ENCODE data around the gene JCAD.
A peak's percentile ranks its signal among the peaks of the same experiment; 100 is the strongest.

Gene JCAD

DNA sequence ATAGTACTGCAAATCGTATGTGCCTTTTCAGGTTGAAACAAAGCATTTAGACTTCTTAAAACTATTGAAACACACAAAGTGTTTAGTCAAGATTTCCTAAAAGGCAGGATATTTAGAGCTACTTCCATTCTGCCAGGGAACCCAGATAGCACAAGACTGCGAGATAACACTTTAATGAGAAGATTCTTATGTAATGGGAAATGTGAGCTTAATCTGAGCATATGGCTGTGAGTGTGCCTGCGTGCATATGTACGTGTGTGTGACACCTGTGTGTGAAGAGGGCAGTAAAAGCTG is 14.3 kb upstream of the JCAD start:
- DNase-seq: no peak

DNA sequence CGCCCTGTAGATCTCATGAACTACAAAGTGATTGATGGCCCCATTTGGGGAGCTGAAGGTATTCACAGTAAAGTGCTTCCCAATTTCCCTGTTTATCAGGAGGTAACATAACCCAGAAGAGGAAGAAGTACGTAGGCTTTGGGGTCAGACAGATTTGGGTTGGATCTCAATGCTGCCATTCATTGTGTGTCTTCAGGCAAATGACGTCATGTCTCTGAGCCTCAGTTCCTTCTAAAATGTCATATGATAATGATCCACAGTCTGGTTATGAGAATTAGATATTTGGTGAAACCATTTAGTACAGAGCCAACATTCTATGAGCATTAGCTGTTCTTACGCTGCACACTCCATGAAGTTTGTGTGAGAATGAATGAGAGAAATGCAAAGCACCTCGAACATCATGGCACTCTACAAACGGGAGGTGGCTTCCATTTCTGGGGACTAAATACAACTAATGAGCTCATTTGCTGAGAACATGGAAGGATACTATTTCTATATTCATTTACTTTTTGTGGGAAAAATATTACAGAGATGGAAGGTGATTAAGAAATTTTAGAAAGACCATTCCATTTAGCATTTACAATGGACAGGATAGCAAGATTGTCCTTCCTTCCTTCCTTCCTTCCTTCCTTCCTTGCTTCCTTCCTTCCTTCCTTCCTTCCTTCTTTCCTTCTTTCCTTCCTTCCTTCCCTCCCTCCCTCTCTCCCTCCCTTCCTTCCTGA is 13.8 kb upstream of the JCAD start:
- no peak for DNase-seq

DNA sequence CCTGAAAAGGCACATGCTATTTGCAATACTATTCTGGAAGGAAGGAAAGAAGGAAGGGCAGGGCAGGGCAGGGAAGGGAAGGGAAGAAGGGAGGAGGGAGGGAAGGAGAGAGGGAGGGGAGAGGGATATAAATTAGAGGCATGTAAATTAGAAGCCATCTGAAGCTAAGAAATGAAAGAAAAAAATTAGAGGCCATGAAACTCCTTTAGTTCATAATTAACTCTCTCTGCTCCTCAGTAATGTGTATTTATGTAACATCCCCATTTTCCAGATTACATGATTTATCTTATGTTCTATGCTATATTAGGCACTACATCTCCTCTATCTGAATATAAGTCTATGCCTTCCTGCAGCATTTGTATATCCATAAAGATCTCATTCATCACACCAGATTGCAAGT is 12.7 kb upstream of the JCAD start:
- no peak for DNase-seq

DNA sequence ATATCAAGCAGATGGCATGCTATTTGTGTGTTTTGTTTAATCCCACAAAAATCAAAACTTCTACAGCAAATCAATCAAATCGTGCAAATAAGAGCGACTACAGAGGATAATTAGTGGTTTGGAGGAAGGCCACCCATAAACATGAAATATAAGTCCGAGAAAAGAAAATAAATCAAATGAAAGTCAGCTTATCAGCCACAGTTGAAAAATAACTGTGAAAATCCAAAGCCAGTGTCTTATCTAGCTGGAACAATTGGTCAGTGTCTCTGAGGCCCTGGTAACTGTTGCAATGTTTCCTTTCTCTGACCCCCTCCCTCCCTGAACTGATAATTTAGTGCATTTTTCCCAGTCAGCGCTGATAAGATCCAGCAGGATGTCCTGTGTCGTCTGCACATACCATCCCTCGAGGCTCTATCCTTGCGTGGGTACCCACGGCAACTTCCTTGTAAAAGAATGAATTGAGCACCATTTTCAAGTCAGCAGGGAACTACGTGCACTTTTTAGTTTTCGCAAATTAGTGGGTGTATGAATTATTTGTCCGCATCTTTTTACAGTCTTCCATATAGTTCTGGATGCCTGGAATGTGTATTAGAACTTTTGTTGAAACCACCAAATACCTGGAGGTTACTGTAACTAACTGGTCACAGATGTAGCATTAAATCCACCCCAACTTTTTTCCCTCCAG is 10.8 kb upstream of the JCAD start:
- DNase-seq: no peak

DNA sequence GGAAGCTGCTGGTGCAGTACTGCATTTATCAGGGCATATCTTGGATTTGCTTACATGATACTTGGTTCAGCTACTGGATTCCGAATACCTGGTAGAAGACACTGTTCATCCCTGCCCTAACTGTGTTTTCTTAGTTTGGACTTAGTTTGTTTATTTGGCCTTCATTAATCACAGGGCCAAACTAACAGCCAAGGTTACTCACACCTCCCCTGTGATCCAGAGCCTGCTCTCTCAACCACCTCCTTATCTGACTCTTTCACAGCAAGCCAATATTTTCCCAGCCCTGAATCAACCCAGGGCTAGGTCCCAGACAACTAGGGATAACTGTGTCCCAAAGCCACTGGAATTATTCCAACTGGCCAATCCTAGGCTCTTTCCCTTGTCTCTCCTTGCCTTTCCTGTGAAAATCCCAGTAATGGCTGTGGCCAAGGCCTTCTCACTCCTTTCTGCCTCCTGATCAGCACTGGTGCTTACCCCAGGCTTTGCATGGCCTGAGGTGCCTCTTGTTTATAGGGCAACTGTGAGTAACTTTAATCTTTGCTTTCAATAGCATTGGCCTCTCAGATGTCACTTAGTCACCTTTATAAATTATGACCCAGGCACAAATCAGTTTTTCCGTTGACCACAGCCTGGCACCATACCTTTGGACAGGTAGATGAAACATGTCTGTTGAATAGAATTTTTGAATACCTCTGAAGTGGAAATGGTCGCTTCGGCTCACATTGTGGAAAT is 9.3 kb upstream of the JCAD start:
- no peak for DNase-seq

DNA sequence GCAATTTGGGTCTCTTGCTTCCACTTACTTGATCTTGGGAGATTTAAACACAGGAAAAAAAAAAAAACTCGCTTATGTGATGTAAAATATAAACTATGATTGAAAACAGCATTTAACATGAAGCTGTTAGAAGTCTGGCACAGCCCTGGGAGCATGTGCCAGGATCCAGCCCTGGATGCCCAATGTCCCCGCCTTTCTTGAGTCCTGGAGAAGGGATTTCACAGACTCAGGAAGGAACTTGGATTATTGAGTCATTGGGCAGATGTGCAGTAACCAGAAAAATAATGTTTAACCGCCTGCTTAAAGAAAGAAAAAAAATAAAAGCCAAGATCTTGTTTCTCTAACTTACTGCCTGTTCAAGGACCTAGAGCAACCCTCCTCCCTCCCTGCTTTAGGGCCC is 3.7 kb upstream of the JCAD start:
- DNase-seq: no peak

DNA sequence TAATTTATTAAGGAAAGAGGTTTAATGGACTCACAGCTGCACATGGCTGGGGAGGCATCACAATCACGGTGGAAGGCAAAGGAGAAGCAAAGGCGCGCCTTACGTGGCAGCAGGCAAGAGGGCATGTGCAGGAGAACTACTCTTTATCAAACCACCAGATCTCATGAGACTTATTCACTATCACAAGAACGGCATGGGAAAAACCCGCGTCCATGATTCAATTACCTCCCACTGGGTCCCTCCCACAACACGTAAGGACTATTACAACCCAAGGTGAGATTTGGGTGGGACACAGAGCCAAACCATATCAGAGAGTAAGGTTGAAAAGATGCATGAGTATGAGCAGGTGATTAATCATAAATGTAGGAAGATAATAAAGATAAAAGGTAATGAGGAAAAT is 3.2 kb upstream of the JCAD start:
- no peak for DNase-seq

DNA sequence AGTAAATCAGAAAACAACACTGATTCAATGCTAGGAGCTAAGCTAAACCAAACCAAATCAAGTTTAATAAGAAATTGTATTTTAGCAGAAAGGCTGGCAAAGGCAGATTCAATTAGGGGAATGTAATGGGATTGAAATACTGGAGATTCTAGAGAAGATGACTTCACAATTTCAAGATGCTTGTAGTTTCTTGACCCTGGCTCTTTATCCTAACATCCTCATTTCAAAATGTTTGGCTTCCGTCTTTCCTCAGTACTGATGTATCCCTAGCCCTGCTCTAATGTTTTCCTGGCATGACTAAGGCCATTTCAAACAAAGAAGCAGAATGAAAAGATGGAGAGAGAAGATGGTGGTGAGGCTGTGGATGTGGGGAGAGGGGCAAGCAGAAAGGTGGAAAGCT is 2.7 kb upstream of the JCAD start:
- no peak for DNase-seq

DNA sequence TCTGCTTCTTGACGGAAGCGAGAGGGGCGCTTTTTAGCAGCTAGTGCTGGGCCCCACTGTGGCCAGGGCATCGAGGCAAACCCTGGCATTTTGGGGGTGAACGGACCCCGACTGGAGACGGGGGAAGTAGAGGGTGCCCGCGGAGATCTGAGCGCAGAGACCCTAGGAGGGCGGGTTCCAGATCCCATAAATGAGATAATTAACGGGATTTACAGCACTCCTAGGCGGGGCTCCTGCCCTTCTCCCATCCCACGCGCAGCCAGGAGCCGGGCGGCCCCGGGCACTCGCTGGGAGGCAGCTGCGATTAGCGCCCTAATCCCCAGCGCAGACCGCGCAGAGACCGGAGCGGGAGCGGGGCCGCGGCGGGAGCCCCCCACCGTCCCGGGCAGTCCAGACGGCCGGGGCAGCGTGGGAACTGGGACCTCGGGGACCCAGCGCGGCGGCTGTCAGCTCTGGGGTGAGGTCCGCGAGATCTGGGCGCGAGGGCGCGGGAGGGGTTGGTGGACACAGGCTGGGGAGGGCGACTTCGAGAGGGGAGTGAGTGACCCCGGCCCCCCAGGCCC is 735 bp downstream of the JCAD start:
- DNase-seq: no peak

DNA sequence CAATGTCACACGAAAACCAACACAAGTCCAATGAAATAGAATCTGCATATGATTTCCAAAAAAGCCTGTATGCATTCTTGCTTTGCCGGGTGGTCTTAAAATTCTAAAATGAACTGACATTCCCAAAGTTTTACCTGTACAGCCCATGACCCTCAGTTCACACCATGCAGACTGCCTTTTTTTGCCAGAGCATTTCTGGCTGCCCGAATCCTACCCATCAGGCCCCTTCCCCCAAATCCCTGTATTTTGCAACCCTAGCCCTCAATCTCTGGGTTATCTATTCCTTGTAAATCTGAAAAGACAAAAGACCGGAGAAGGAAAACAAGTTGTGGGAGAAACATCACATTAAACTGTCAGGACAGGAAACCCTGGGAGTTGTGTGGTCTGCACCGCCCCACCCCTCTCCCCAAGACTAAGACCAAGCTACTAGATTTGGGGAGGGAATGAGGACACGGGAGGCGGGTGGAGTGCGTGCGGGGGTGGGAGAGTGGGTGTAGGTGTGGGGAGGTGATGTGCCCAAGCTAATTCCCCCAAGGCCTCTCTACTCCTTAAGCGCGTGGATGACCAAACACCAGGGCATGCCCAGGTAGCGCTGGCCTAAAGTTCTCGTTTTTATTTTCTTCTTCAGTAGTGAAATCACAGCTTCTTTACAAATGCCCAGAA is 1.4 kb downstream of the JCAD start:
- no peak for DNase-seq

DNA sequence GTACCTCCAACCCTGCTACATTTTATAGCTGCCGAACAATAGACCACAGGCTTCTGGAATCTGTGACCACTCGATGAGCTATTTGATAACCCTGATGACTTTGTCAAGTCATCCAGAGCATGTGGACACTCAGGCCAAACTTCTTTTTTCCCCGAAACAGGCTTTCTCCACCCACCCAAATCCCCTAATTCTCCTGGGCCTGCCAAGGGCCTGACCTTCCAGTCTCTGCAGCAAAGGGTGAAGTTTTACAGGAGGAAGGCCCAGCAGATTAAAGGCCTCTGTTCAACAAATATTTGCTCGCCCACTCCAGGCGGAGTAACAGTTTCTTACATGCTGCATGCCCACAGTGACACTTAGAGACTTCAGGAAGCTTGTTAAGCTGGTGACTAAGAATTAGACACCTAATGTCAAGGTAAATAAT is 2.0 kb downstream of the JCAD start:
- no peak for DNase-seq

DNA sequence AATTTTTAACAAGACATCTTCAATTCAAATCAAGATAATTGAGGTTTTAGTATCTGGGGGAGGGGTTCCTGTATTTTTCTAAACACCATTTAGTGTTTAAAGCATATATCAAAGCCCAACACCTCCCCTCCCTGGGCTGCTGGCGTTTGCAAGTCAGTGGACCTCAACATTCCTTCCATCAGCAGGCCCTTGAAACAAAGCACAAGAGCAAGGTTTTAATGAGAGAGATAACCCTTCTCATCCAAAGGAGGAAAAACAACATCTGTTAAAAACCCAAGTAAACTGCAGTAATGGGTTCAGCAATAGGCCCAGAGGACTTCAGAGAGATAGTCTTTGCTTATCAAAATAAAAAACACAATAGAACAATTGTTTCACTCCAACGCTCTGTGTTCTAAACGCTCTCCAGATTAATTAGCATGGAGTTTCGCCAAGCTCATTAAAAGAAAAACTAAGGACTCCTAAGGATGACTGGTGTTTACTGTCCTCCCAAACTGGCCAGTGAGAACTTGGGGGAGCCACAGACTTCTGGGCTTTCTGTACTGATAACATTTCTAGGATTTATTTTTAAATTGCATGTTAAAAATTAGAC is 2.5 kb downstream of the JCAD start:
- no peak for DNase-seq

DNA sequence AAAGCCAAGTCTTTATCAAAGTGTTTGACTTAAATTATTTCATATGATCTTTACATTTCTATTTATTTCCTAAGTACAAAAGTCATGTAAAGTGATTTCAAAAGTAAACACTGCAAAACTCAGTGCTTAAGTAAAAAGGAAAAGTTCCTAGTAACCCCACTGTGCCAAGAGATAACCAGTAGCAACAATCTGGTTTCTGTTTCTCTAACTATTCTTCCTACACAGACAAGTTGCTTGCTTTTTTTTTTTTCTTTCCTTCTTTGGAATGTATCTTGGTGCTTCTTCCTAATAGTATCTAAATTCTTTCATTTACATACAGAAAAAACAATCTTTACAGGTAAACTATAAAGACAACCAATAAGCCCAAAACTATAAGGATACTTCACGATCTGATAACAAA is 3.1 kb downstream of the JCAD start:
- DNase-seq: no peak

DNA sequence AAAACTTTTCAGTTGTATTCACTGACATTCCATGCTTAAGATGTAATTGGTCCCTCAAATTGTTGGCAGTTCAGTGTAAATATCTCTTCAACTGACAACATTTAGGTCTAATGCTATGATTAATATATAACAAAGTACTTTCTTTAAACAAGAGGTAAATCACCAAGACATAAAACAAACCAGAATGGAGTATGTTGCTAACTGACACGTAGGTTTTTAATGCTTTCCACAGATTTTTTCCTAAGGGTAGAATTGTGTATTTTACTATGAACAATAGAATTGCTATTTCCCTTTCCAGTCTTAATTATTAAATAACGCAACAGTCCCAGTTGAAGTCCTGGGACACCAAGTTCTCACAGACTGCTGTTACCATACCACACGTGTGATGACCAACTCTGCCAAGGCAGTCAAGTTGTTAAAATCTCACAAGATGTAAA is 4.1 kb downstream of the JCAD start:
- no peak for DNase-seq

DNA sequence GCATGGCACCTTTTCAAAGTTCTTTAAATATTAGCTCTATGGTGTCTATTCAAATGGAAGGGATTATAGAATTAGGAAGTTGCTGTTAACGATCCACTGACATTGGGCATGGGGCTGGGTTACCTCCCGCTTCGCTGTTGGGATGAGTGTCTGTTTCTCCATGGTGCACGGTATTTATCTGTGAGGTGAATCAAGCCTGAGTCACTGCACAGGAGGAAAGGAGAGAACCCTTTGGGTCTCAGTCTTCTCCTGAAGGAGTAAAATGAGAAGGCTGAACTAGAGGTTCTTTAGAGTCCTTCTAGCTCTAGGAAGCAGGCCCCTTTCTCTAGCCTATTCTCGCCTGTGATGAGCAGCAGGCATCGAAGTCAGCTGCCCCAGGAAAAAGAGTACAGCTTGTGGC is 7.3 kb downstream of the JCAD start:
- DNase-seq: no peak

DNA sequence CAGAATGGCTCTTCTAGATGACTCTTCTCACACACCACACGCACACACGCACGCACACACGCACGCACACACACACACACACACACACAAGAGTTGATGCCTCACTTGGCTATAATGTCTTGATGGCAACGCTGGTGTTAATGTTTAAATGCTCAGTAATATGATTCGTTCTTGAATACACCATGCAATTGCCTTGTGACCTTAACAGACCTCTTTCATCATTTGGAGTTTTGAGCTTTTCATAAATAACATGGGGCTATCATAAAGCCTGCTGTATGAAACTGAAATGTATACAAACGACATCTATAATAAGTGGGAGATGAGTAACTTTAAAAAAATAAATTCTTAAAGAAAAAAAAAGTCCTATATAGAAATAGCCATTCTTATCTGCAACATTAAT is 8.2 kb downstream of the JCAD start:
- DNase-seq: no peak

DNA sequence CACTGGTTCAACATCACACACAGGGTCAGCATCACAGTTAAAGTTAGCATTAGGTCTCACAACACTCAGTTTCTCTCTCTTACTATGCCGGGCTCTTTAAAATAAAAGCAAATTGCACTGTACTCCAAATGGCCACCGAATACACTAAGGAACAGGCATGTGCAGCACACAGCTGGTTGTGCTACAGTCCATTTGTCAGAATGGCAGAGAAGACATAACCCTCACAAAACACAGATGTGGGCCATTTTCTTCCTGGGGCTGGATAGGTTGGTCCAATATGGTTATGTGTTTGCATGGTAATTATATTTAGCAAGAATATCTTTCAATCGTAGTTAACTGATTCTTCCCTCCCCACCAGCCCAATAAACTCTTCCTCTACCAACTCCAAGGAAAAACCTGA is 9.0 kb downstream of the JCAD start:
- no peak for DNase-seq

DNA sequence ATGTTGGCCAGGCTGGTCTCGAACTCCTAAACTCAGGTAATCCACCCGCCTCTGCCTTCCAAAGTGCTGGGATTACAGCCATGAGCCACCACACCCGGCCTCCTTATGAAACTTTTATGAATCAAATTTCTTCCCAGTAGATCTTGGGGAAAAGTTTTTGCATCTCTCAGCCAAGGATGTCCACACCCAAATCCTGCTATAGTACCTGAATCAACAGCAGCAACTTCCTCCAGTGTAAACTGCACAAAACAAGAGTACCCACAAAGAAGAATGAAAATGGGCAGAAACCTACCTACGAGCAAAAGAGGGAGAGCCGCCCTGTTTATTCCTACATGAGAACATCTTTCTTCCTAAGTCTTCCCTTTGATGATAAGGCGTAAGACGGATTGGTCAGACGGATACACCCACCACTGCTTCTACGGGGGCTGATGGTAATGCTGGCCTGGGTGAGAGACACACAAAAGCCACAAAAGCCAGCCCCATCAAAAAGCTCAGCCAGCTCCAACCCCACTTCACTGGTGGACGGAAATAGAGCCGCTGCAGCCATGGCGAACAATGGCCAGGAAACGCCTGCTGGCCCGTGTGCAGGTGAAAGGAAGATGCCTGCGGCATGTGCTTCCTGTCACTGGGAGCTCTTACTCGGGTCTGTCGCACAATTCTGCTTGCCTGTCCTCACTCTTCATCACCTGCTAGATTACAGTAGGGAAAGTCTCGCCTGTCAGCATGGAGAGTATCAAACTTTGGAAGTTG is 10.4 kb downstream of the JCAD start:
- peak; percentile 63 to 71 for DNase-seq

DNA sequence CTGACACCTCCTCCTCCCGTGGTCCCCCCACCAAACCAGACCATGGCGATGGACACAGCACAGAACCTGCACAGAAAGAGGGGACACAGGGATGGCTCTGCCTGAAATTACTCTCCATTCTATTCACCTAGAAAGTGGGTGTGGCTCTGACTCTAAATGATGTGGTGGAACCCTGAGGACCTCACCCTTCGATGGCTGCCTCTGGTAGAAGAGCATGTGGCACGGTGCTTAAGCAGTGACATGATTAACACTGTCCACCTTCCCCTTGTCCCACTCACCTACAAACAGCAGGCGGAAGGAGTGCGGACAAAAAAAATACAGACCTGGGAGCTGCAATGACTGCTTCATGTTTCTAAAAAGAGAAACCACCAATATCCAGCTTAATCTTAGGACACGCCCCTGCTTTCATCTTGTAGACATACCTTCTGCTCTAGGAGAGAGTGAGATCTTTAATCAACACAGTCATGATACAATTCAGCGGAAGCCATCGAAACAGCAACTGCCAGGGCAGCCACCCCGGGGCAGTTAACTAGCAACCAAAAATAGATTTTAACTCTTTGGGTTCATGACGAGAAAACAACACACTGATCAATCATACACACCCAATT is 11.4 kb downstream of the JCAD start:
- DNase-seq: no peak

DNA sequence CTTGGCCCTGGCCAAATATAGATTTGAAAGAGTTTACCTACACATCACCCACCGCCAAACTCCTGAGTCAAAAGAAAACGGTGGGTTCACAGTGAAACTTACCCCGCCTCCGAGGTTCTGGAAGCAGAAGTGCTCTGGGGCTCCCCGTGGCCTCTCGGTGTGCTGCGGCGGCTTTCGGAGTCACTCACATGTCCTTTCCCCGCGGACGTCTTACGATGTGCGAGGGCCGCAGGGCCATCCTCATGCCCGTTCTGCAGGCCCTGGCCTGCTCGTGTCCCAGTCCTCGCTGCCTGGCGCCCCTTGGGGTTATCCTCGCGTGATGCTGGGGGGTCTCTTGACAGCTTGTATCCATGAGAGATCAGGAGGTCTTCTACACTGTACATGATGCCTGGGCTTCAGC is 12.0 kb downstream of the JCAD start:
- no peak for DNase-seq

DNA sequence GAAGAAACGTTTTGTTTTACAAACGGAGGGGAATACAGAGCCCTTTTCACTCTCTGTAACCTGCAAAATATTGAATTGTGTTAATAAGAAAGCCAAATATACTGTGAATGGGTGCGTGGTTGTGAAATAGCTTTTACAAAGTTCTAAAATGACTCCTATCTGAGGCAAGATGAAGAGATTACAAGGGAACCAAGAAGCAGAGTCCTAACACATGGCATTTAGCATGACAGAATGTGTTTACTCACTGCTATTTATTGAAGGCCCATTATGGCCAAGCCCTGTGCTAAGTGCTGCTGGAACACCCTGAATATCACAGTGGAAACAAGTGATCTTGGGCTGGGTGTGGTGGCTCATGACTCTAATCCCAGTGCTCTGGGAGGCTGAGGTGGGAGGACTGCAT is 12.9 kb downstream of the JCAD start:
- no peak for DNase-seq

DNA sequence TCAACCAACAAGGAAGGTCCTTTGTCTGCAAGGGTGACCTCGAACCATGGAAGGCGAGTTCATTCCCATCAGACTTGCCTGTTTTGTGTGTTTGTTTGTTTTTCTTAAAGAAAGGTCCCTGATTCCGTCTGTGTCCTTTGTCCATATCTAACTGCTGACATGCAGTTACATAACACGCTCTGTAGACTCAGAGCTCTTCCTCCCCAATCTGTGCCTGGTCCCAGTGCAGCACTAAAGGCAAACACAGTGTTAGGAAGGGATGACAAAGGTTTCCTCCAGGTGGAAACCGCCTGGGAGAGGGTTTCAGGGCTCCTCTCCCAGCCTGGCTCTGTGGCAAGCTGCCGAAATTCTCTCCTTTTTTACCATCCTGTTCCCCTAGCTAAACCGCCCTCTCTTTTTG is 13.4 kb downstream of the JCAD start:
- DNase-seq: no peak
